Coronary artery (tissue), 2 donors: ENCODE results near the gene NHERF1.

Experiments used
- DNase-seq: peaks from one replicate; pipeline ENCODE4 v3.0.0-alpha.2; 2017; ENCODE audit warnings: low spot score
- H3K27ac ChIP-seq, 2 donors: fragments of 200-600 bp; sonication (generic); one replicate each; pipeline ENCODE4 v1.5.1; 2016 to 2019
- H3K4me3 ChIP-seq: fragments of 200-600 bp; sonication (generic); 2 replicates; pipeline ENCODE4 v1.5.1; 2016; ENCODE audit warnings: mild to moderate bottlenecking, moderate library complexity
- TF ChIP-seq, protein P1 (sequence below): fragments of 200-600 bp; sonication (generic); IDR thresholded peaks from one replicate; pipeline ENCODE4 v1.5.1; 2019; ENCODE audit warnings: antibody characterized with exemption

Gene NHERF1

DNA sequence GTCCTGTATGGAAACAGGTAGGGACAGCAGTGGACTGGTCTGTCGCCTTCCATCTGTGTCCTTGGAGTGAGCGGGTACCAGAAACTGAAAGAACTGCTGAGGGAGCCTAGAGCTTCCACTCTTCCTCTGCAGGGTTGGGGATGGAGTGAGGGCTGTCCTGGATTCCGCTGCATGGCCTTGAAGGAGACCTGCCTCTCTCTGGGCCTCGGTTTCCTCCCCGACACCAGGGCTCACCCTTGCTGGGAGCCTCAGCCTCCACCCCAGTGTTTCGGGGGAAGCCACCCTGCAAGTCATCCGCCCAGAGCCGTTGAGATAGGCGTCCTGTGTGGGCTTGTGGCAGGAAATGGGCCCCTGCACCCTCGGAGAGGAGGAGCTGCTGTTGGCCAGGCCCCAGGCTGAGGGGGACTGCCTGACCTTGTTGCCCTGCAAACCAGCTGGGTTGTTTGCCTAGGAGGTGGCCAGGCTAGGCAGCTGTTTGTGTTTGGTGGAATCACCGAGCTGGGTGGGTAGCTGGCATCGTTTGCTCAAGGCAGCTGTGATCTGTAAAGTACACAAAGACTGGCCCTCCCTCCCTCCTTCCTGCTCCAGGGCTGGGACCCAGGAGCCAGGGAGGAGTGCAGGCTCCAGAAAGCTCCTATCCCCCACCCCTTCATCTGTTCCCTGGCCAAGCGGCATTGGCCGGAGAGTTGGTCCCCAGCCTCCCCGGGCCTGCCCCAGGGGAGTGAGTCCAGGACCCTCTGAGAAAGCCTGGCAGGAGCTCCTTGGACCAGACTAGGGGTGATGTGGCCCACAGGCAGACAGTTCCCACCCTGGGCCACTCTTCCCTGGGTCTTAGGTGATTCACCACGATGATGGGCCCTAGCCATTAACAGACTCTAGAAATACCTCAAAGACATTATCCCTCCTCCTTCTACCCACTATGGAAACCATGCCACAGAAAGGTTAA is 10.1 kb upstream of the NHERF1 start:
- H3K4me3 ChIP-seq = peak overlapping the region; percentile 64
- H3K27ac ChIP-seq = no peak overlapping the region
- TF ChIP-seq, protein P1, sequence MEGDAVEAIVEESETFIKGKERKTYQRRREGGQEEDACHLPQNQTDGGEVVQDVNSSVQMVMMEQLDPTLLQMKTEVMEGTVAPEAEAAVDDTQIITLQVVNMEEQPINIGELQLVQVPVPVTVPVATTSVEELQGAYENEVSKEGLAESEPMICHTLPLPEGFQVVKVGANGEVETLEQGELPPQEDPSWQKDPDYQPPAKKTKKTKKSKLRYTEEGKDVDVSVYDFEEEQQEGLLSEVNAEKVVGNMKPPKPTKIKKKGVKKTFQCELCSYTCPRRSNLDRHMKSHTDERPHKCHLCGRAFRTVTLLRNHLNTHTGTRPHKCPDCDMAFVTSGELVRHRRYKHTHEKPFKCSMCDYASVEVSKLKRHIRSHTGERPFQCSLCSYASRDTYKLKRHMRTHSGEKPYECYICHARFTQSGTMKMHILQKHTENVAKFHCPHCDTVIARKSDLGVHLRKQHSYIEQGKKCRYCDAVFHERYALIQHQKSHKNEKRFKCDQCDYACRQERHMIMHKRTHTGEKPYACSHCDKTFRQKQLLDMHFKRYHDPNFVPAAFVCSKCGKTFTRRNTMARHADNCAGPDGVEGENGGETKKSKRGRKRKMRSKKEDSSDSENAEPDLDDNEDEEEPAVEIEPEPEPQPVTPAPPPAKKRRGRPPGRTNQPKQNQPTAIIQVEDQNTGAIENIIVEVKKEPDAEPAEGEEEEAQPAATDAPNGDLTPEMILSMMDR = no peak
- DNase-seq = no peak

DNA sequence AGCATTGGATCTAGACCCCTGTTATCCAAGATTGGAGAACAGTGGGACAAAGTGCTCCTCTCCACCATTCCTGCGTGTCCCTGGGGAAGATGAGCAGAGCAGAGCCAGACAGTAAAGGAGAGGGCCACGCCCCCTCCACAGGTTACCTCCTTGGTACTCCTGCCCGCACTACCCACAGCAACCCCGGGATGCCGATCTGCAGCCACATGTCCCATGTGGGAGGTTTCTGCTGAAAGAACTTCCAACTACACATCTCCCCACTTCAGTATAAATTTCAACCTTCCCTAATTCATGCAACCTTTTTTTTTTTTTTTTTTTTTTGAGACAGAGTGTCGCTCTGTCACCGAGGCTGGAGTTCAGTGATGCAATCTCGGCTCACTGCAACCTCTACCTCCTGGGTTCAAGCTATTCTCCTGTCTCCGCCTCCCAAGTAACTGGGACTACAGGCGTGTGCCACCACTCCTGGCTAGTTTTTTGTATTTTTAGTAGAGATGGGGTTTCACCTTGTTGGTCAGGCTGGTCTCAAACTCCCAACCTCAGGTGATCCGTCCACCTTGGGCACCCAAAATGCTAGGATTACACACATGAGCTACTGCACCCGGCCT is 9.1 kb upstream of the NHERF1 start:
- Histone ChIP-seq H3K4me3 (no peak overlapping the region), H3K27ac (no peak overlapping the region)
- DNase-seq = no peak
- TF ChIP-seq, protein P1 = no peak

DNA sequence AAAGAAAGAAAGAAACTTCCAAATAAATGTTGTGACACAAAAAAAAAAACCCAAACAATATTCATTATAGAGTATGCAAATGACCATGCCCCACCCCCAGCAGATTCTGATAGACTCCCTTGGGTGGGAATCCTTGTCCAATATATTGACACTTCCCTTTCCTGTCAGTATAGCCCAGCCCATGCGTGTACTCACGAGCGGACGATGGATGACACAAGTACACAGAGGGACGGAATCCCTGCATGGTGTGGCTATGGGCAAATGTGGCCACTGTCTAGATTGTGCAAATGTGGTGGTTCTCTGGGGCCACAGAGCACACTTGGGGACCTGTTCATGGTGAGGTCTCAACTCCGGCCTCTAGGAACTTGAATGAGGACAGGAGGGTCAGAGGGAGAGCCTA is 8.3 kb upstream of the NHERF1 start:
- no peak overlapping the region for H3K4me3 ChIP-seq
- TF ChIP-seq, protein P1 = no peak
- DNase-seq = no peak
- no peak overlapping the region for H3K27ac ChIP-seq

DNA sequence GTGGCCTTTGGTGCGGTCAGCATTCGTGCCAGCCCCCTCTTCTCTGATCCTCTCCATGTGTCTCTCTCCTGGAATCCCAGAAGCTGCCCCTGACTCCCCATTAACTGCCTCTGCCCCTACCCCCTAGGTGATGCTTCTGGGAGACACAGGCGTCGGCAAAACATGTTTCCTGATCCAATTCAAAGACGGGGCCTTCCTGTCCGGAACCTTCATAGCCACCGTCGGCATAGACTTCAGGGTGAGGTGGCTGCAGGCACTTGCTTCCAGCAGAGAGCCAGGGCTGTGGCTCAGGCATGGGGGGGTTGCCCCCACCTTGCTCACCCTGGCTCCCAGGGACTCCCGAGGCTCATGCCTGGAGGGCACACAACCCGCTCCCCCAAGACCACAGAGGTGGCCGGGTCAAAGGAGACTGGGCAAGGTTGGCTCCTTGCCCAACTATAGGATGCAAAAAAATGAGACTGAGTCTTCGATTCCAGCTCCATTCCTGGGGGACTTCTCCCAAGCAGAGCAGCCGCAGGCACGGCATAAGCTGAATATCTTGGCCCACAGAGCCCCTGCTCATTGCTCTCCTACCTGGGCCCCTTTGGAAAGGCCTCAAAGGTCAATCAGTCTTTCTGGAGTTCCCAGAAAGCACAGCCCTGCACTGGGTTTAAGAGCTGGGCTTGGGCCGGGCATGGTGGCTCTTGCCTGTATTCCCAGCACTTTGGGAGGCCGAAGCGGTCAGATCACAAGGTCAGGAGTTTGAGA is 7.6 kb upstream of the NHERF1 start:
- TF ChIP-seq, protein P1 = no peak
- no peak overlapping the region for H3K27ac ChIP-seq
- no peak for DNase-seq
- H3K4me3 ChIP-seq = no peak overlapping the region

DNA sequence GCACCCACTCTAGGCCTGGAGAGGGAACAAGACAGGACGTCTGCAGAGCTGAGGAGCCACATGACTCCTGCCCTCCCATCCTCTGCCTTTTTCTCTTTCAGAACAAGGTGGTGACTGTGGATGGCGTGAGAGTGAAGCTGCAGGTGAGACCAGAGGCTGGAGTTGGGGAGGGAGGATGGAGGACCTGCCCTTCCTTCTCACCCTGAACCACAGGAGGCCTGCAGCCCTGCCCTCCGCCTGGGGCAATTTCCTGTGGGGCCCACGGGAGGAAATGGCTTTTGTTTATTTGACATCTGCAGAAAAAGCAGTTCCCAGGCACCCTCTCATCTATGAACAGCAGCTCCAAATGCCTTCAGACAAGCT is 6.3 kb upstream of the NHERF1 start:
- TF ChIP-seq, protein P1 = no peak
- no peak for DNase-seq
- Histone ChIP-seq H3K27ac (no peak overlapping the region), H3K4me3 (no peak overlapping the region)

DNA sequence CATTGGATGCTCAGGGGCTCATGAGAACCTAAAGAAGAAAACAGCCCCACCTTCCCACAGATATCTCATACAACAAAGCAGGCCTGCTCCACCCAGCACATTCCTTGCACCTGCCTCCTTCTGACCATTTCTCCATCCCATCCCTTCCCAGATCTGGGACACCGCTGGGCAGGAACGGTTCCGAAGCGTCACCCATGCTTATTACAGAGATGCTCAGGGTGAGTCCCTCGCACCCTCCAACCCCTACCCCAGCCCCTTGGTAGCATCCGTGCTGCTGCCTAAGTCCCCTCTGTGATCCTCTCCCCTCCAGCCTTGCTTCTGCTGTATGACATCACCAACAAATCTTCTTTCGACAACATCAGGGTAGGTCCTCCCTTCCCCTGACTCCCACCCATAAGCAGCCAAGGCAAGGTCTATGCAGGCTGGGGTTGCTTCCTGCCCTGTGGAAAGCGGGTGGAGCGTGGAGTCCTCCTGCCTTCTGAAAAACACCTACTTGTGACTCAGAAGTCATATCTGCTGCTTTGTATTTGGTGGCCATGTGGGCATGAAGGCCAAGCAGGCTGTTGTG is 5.4 kb upstream of the NHERF1 start:
- no peak overlapping the region for H3K27ac ChIP-seq
- no peak overlapping the region for H3K4me3 ChIP-seq
- TF ChIP-seq, protein P1 = no peak
- DNase-seq = no peak
